Stimulated activated CD8-positive, alpha-beta memory T cell treated with anti-CD3 and anti-CD28 coated beads, Interleukin-4, amount 100 ng/mL, for 4 hours (primary cell): ENCODE measurements around the gene RPA1.
"Not testable (repeated sequence)": the region's sequence is repeated elsewhere in the genome, so short reads cannot be mapped to it uniquely, and the experiment has no call there.

Experiments used
- DNase-seq, 2 donors: peaks; one replicate each; pipeline ENCODE4 v3.0.0-alpha.2; 2020; ENCODE audit warnings: low read depth in 2 of 2, low spot score in 1 of 2

Gene RPA1

DNA sequence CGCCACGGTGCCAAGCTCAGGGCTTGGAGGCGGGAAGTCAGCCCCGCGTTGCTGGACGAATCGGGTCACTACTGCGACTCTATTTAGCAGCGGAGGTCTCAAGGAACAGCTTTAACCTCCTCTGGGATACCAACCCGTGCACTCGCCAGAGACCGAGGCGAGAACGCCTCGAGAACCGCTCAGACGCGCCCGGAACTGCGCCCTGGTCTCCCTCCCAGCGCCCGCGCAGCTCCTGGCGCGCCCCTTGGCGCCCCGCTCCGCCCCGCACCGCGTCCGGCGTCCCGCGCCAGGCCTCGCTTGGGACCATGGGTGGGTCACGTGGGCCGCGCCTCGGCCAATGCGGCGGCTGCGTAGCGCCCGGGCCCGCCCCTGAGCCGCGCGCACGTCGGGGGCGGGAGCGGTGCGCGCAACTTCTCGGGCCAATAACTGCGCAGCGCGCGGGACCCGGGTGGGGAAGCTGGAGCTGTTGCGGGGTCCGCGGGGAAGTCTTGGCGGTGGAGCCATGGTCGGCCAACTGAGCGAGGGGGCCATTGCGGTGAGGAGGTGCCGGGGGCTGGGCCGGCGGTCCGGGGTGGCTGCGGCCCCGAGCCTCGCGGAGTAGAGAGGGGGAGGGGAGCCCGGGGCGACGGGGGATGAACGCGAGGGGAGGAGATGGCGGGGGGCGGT, at the start of gene RPA1, which contains the start of gene SMYD4:
RPA1 (plus strand) TSS at position 414 of the 666 bp plus-strand sequence; CDS start at position 503, 89 bp downstream.
SMYD4 (minus strand) TSS at position 311 of the 666 bp plus-strand sequence. CDS start 1,908 bp downstream, outside the sequence.
- DNase-seq = peak; percentile 56 to 70

DNA sequence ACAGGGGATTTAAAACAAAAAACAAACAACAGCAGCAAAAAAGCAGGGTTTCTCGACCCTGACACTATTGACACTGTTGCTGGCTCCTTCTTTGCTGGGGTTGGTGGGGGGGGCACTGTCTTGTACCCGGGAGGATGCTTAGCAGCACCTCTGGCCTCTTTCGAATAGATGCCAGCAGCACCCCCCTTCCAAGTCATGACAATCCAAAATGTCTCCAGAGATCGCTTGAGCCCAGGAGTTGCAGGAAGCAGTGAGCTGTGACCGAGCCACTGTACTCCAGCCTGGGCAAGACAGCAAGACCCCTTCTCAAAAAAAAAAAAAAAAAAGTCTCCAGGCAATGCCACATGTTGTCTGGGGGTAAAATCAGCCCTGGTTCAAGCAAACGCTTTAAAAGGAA, 47.6 kb upstream of the RPA1 start:
- no peak for DNase-seq

DNA sequence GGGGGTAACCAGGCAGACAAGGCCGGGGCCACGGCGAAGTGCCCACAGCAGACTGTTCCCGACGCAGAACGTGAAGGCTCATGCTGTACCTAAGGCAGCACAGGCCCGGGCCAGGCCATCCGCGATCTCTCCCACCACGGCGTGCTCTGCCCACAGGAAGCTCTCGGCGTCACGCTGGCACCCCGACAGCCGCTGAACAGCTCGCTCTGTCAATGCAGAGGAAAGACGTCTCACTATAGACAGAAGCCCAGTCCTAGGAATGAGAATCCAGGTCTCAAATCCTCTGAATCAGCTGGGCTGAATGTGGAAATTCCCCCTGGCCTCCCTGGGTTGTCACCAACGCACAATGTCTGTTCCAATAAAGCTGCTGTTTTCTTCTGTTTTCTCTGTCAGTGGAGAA, 46.5 kb upstream of the RPA1 start:
- DNase-seq = no peak

DNA sequence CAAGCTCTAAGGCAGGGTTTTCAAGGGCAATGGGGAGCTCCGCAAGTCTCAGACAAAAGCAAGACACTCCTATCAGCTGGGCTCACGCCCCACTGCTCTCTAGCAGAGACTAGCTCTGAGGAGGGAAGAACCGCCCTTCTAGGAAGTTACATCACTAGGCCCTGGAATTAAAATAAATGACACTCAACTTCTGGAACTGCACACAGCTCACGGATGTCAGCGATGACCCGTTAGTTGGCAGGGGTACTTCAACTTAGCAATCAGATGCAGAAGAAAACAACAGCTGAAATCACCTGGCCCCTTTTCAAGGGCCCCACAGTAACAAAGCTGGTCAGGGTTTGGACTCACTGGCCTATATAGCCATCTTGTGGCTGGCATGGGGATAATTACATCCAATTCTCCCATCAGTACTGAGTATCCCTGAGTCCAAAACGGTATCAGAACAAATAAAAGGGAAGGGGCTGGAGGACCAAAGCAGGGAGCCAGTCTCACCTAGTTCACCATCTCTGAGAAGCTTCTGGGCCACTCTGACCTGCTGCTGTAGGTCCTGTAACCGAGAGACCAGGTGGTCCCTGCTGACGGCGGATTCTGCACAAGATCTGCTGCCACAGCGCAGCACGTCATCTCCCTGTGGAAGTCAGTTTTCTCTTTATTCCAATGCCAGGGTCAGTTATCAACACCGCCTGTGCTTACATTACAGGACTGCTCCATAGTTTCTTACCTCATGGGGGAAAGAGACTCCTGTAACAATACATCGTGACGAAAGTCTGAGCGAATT, 45.8 kb upstream of the RPA1 start:
- no peak for DNase-seq

DNA sequence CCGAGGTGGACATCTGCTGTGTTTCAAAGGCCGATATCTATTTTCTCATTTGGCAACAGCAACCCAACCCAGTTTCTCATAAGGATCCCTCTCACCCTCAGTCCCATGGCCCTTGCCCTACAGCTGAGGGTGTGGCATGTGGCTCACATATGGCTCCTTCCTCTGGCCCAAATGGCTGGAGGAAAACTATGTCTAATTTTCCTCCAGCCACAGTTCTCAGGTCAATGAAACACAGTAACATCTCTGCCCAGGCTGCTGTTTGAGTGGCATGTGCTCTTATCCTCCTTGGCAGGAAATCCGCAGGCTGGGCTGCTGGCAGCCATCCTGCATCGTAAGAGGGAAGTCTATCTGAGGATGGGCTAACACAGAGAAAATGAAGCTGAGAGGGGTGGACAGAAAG, 43.9 kb upstream of the RPA1 start:
- no peak for DNase-seq

DNA sequence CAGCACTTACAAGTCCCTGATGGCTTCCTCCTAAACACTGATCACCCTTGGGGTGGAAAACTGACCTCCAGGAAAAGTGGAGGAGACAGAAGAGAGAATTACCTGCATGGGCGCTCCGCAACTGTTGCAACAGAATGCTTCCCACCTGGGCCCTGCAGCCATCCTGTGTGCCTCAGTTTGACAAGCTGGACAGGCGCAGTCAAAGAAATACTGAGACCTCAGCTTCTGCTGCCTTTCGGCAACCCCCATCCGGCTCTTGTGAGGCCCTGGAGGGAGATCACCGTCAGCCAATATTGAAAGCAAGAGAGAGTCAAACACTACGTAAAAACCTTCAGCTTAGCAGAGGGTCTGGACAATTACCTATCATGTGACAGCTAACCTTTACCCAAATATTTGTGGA, 43.1 kb upstream of the RPA1 start:
- no peak for DNase-seq

DNA sequence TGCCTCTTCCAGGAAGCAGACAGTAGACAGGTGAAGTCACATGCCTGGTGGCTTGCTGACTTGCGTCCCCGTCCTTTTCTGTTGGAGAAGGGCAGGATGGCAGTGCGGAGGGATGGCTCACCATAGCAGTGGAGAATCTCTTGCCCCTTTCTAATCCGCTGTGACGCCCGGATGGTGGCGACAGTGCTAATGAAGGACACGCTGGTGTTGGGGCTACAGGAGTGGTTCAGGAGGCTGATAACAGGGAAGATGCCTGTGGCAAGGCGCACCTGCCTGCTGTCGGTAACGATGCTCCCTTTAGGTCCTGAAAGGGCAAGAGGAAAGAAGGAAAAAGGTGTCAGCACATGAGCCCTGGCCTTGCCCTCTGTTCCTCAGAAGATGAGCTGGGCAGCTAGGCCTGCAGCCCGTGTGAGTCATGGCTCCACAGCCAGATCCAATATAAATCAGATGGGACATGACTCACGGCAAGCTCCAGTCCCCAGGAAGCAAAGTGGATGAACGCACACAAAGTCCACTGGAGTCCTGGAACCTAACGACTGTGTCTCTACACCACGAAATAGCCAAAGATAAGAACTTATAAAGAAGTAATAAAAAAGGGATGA, 42.4 kb upstream of the RPA1 start:
- no peak for DNase-seq

DNA sequence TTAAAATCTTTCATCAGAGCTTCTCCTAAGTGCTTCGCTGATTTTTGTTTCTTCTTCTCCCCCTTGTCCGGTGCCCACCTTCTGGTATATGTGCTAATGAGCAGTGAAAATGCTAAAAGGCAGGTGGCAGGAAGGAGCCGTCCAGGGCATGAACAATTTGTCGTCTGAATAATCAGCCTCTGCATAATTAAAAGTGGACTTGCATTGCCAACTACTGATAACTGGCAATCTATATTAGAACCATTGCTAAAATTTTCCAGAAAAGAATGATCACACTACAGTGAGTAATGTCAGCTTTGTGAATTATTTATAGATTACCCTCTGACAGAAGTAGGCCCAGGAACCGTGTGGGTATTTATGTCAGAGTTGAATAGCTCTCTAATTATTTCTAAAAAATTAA, 39.9 kb upstream of the RPA1 start:
- no peak for DNase-seq

DNA sequence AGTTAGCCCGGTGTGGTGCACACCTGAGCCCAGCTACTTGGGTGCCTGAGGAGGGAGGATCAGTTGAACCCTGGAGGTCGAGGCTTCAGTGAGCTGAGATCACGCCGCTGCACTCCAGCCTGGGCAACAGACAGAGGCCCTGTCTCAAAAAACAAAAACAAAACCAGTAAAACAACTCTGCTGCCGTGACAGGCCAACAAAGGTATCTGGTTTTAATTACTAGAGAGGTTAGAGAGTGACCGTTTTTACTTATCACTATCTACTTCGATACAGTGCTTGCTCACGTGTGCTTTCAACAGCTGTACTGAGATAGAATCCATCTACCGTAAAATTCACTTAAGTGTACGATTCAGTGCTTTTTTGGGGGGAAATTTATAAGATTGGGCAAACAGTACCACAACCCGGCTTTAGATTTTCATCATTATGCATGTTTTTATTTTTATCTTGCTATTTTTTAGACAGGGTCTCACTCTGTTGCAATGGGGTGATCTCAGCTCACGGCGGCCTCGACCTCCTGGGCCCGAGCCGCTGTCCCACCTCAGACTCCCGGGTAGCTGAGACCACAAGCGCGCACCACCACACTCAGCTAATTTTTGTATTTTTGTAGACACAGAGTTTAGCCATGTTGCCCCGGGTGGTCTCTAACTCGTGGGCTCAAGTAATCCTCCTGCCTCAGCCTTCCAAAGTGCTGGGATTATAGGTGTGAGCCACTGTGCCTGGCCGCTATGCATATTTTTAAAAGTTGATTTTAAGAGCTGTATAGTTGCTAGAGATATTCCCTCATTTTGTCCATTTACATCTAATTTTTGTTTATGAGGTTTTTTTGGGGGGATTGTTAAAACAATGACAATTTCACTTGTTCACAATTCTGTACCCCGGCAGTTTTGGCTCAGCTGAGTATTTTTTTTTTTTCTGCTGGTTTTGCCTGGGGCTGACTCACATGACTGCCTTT, 37.0 kb upstream of the RPA1 start:
- no peak for DNase-seq

DNA sequence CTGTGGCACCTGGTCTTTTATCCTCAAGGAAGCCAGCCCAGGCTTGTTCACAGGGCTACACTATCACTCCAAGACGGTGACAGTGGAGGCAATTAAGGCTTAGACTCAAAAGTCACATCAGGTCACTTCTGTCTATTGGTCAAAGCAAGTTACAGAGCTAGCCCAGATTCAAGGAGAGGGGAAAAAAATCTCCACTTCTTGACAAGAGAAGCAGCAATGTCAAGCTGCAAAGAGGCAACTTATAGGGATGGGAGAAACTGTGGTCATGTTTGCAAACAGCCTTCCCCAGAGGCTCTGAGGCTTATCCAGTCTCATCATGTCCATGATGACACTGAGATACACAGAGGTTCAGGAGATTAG, 36.4 kb upstream of the RPA1 start:
- no peak for DNase-seq

DNA sequence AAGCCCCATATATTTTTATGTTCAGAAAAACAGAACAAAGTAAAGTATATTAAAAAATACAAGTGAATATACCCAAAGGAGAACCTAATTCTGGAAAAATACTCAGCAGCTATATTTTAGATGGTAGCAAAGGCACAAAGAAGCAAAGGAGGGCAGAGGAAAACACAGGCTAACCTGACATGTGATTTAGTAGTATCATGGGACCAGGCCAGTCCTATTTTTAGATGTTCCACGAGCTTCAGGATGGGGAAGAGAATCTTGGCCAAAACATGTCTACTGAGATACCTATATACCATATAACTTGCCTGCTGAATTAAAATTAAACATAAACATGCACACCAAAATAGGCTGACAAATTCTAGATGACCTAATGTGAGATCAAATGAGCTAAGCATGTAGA, 33.0 kb upstream of the RPA1 start:
- no peak for DNase-seq

DNA sequence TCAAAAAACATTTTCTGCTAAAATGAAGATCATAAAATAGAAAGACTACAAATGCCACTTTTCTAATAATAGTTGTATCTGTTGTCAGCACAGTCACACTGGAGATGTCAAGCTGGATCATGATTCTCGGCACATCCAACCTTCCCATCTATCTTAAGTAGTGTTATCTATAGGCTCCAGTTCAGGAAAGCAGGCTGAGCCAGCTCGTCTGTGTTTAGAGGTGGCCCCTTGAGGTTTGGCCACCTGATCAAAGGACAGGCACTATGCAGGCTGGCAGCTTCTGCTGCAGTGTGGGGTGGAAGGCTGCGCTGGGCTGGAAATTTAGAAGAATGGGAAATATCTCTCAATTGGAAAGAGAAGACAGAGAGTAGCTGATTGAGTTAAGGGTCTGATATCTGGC, 32.5 kb upstream of the RPA1 start:
- DNase-seq = no peak

DNA sequence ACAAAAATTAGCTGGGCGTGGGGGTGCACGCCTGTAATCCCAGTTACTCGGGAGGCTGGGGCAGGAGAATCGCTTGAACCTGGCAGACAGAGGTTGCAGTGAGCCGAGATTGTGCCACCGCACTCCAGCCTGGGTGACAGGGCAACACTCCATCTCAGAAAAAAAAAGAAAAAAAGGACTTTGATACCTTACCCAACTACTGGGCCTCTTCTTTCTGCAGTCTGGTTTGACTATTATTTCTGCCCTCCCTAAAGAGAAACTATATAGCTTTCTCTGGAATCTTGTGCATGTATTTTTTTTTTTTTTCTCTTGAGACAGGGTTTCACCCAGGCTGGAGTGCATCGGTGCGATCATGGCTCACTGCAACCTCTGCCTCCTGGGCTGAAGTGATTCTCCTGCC, 32.0 kb upstream of the RPA1 start:
- not testable (repeated sequence) for DNase-seq

DNA sequence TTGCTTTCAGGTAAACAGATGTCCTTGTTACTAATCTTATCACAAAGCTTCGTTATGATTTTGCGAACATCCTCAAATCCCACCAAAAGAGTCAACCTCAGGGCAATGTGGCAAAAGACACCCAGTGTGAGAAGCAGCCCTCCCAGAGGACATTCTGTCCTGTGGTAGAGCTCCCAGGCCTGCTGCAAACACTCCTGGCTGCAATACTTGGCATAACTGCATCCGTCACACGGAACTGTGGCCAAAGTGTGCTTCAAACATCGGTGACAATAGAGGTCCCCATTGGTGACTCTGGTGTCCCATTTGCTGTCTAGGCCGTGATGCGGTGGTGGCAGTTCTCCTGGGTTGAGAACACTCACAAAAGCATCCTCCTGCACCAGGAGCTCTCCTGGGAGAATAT, 29.6 kb upstream of the RPA1 start:
- DNase-seq = no peak

DNA sequence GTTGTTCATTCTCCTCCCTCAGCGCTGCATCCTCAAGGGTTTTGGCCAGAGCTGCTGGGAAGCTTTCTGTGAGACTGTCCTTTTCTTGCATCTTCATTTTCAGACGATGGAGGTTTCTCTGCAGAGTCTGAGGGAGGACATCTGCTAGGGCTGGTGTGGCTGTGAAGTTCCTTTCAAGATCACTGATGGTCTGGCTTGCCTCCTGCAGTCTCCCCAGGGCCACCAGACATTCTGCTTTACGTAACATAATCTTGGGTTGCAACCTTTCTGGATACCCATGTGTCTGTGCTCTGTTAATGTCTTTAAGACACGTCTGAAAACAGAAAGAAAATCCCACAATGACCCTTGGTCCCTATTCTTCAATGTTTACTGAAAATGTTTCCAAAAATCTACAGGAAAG, 29.1 kb upstream of the RPA1 start:
- no peak for DNase-seq

DNA sequence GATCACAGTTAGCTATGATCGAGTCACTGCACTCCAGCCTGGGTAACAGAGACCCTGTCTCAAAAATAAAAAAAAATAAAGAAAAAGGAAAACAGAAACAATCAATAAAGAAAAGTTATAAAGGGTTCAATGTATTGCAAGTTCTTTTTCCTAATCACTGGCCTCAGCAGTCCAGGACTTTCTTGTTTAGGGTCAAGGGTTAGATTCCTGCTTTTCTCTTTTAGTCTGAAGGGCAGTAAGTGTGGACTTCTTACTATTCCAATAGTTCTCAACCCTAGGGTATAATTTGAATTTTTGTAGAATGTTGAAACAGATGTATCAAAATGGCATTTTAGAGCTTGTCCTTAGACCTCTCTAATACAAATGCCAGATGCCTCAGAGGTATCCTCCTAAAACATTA, 27.4 kb upstream of the RPA1 start:
- DNase-seq = no peak

DNA sequence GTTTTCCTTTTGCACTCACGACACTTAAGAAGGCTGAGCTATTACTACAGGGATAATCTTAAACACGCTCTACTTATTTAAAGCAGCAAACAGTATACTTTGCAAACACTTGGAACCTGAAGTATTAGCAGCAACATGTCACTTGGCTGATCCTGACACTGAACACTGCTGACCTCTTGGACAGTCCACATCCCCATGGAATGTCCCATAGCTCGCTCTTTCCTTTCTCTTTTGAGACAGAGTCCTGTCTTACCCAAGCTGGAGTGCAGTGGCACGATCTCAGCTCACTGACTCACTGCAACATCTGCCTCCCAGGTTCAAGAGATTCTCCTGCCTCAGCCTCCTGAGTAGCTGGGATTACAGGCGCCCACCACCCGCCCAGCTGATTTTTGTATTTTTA, 26.5 kb upstream of the RPA1 start:
- no peak for DNase-seq

DNA sequence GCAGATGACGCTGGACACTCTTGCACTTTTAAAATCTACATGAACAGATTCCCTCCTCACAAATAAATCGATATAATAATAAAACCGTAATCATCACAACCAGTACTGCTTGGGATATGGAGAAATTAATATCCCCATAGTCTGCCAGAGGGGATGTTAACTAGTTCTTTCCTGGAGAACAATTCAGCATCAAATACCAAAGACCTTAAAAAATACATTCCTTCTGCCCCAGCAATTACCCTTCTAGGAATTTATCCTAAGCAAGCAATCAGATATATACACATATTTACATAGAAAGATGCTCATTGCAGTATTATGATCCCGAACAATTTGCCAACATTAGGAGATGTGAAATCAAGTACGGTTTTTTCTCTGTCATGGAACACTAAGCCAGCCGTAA, 21.9 kb upstream of the RPA1 start:
- DNase-seq = no peak

DNA sequence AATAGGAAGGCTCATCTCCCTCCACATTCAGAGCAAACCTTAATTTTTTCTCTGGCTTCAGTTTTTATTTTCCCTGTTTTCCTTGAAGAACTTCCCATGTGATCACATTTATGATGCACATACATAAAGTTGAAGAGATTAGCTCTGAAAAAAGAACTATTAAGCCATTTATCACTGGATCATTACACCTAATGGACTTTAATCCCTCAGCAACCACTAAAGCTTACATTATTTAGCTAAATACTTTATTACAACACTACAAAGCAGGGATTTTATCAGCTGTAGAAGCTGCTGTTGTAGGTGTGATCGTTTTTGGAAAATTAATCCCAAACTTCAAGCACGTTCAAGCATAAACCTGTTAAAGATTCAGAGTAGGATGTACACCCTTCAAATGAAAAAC, 21.2 kb upstream of the RPA1 start:
- no peak for DNase-seq

DNA sequence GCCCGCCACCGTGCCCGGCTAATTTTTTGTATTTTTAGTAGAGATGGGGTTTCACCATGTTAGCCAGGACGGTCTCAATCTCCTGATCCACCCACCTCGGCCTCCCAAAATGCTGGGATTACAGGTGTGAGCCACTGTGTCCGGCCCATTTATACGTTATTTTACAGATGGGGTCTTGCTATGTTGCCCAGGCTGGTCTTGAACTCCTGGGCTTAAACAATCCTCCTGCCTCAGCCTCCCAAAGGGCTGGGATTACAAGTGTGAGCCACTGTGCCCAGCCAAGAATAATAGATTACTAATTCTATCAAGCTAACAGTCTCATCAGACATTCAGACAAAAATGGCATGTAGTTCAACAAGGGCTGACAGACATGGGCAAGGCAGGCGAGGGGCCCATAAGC, 20.0 kb upstream of the RPA1 start:
- DNase-seq = not testable (repeated sequence)

DNA sequence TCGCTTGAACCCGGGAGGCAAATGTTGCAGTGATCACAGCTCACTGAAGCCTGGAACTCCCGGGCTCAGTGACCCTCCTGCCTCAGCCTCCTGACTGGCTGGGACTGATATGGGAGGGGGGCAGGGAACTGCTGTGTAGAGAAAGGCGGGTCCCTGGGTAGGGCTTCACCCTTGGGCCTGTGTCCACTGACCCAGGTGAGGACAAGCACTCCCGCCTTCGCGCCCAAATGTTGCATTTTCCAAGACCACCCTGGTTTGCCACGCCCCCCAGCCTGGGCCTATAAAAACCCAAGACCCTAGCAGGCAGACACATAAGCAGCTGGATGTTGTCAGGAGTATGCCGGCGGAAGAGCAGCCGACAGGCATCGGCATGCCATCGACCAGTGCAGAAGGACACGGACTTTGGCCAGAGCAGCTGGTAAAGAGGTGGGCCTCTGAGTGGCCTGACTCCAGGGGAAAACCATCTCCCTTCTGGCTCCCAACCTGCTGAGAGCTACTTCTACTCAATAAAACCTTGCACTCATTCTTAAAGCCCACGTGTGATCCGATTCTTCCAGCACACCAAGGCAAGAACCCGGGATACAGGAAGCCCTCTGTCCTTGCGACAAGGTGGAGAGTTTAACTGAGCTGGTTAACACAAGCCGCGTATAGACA, 19.2 kb upstream of the RPA1 start:
- no peak for DNase-seq
